K562 (cell line): ENCODE data around the gene GLB1L. TPM values are rescaled to one million over a fixed set of nuclear protein-coding genes. Genes with fewer than 3 reads are reported as not detected.

Source experiments
- ATAC-seq: fragments of 200-7000 bp; cut with Tn5 transposase; 3 replicates; pipeline ENCODE4 v1.9.1; 2020; ENCODE audit warnings: moderate library complexity
- BruUV-seq: library from RNA; stranded (reverse); fragments of 400-500 nt; replicated peaks from 2 replicates; lab custom pipeline; 2021; lab: Mats Ljungman, UMichigan
- CTCF ChIA-PET: fragments of 300-600 bp; formaldehyde crosslinking; extraction: SDS; loops from one replicate; lab custom pipeline; 2021; ENCODE audit warnings: low intra/inter-chr PET ratio; lab: Yijun Ruan, JAX
- POLR2A ChIA-PET: fragments of 300-600, 350-650 bp; sonication (Branson Sonifier 250); formaldehyde crosslinking; extraction: SDS; loops from one replicate; lab custom pipeline; 2021; ENCODE audit warnings: antibody characterized with exemption, inconsistent platforms; lab: Yijun Ruan, JAX
- DNase-seq, 4 experiments: peaks; one replicate each; pipeline versions ENCODE4 v3.0.0 to v3.0.0-alpha.2; 2011 to 2018; ENCODE audit warnings: low spot score in 3 of 4, mixed read lengths in 3 of 4; ENCODE audit errors: extremely low read depth in 1 of 4
- FAIRE-seq: peaks from 2 replicates; lab custom pipeline; 2011; peaks lifted over from hg19 to GRCh38; lab: Jason Lieb, UNC
- H2AFZ ChIP-seq: 2 replicates; pipeline ENCODE4 v1.6.0; 2011; ENCODE audit warnings: low read depth, low read length, control low read depth, inconsistent platforms
- H3K27ac ChIP-seq: fragments of 200-600 bp; 3 replicates; pipeline ENCODE4 v1.8.0; 2011; ENCODE audit warnings: low read depth, mild to moderate bottlenecking, control low read depth, inconsistent platforms, low read length, moderate library complexity, mixed read lengths; ENCODE audit errors: extremely low read depth
- H3K27me3 ChIP-seq, 2 experiments: fragments of 300-600 bp in 1 of 2; 2 replicates in 1 of 2; 3 replicates in 1 of 2; pipeline versions ENCODE4 v1.6.0 to v1.8.0; 2011; ENCODE audit warnings: inconsistent platforms in 2 of 2, low read length in 2 of 2, mild to moderate bottlenecking in 1 of 2, mixed read lengths in 1 of 2, moderate library complexity in 1 of 2; ENCODE audit not compliant: control insufficient read depth in 2 of 2, insufficient read depth in 2 of 2
- H3K36me3 ChIP-seq: fragments of 300-600 bp; 3 replicates; pipeline ENCODE4 v1.8.0; 2011; ENCODE audit warnings: mild to moderate bottlenecking, low read length, inconsistent platforms; ENCODE audit not compliant: control insufficient read depth, insufficient read depth
- H3K4me1 ChIP-seq, 2 experiments: fragments of 200-600 bp in 1 of 2; replicated peaks in 1 of 2; 2 replicates in 1 of 2; 3 replicates in 1 of 2; pipeline versions ENCODE4 v1.5.1 to v1.8.0; 2011; ENCODE audit warnings: inconsistent platforms in 2 of 2, low read length in 2 of 2, mild to moderate bottlenecking in 1 of 2, mixed read lengths in 1 of 2, moderate library complexity in 1 of 2; ENCODE audit not compliant: control insufficient read depth in 2 of 2, insufficient read depth in 2 of 2
- H3K4me2 ChIP-seq: 2 replicates; pipeline ENCODE4 v1.6.1; 2011; ENCODE audit warnings: low read length, control low read depth, inconsistent platforms, mixed read lengths; ENCODE audit not compliant: insufficient read depth
- H3K4me3 ChIP-seq: fragments of 200-600 bp; sonication (generic), shearing (Covaris generic); 2 replicates; pipeline ENCODE4 v1.5.1; 2016; ENCODE audit warnings: control low read depth, inconsistent platforms
- H3K79me2 ChIP-seq: fragments of 200-600 bp; 3 replicates; pipeline ENCODE4 v1.8.0; 2011; ENCODE audit warnings: low read length, inconsistent platforms; ENCODE audit not compliant: control insufficient read depth, insufficient read depth
- H3K9ac ChIP-seq, 2 experiments: 2 replicates each; pipeline versions ENCODE4 v1.6.0 to v1.6.1; 2011; ENCODE audit warnings: low read depth in 2 of 2, low read length in 2 of 2, control low read depth in 1 of 2, inconsistent platforms in 1 of 2, mild to moderate bottlenecking in 1 of 2, mixed read lengths in 1 of 2; ENCODE audit not compliant: insufficient read depth in 1 of 2
- H3K9me1 ChIP-seq: one replicate; pipeline ENCODE4 v1.6.0; 2011; ENCODE audit warnings: inconsistent platforms, mild to moderate bottlenecking, low read length, moderate library complexity; ENCODE audit not compliant: control insufficient read depth, insufficient read depth
- H3K9me3 ChIP-seq: replicated peaks from 2 replicates; pipeline ENCODE4 v1.5.1; 2011; ENCODE audit warnings: low read depth, low read length, inconsistent platforms; ENCODE audit not compliant: control insufficient read depth, insufficient read depth
- H4K20me1 ChIP-seq: replicated peaks from 2 replicates; pipeline ENCODE4 v1.6.1; 2011; ENCODE audit warnings: low read length, inconsistent platforms, mixed read lengths; ENCODE audit not compliant: control insufficient read depth, insufficient read depth
- CHD2 ChIP-seq: IDR thresholded peaks from 2 replicates; pipeline ENCODE4 v1.6.1; 2011; ENCODE audit warnings: low read depth, low read length
- DIDO1 ChIP-seq: fragments of 450-650 bp; IDR thresholded peaks from 2 replicates; pipeline ENCODE4 v1.6.1; 2016; ENCODE audit warnings: low read depth, missing biosample characterization, missing genetic modification characterization
- FIP1L1 ChIP-seq: fragments of 200-400 bp; formaldehyde crosslinking; IDR thresholded peaks from 2 replicates; pipeline ENCODE4 v1.6.1; 2018; ENCODE audit warnings: mild to moderate bottlenecking, low read depth, low read length; ENCODE audit not compliant: poor library complexity, severe bottlenecking
- HNRNPUL1 ChIP-seq: fragments of 200-400 bp; formaldehyde crosslinking; IDR thresholded peaks from 2 replicates; pipeline ENCODE4 v1.6.1; 2017; ENCODE audit warnings: low read length
- NRF1 ChIP-seq, 2 experiments: fragments of 450-650 bp; IDR thresholded peaks in 1 of 2; conservative IDR thresholded peaks in 1 of 2; 2 replicates each; pipeline ENCODE4 v1.6.1; 2014; ENCODE audit warnings: mild to moderate bottlenecking in 2 of 2
- POLR2A ChIP-seq: fragments of 450-650 bp; conservative IDR thresholded peaks from 2 replicates; pipeline ENCODE4 v1.6.1; 2016
- RFX1 ChIP-seq: fragments of 450-650 bp; IDR thresholded peaks from 2 replicates; pipeline ENCODE4 v1.6.1; 2016; ENCODE audit warnings: mild to moderate bottlenecking, moderate library complexity
- TCF7L2 ChIP-seq: fragments of 150-350 bp; IDR thresholded peaks from 2 replicates; pipeline ENCODE4 v1.6.1; 2016; ENCODE audit warnings: low read depth, mild to moderate bottlenecking, low read length, moderate library complexity
- ZNF143 ChIP-seq: sonication (generic); formaldehyde crosslinking; IDR thresholded peaks from 2 replicates; pipeline ENCODE4 v1.9.0; 2022; ENCODE audit warnings: mild to moderate bottlenecking, missing genetic modification reagents
- WGBS: fragments of 100-300 bp; shearing (Covaris generic); methylation state at CpG from one replicate; pipeline ENCODE4 v1.1.6; 2016; ENCODE audit warnings: low coverage, mixed read lengths; ENCODE audit not compliant: insufficient coverage; ENCODE audit errors: missing lambda C conversion rate; 5-methylcytosine and 5-hydroxymethylcytosine counted together
- in situ Hi-C: fragments of 300-500 bp; cut with MboI; formaldehyde crosslinking; loops from 4 replicates; pipeline ENCODE4 v1.15.0; 2018; ENCODE audit warnings: inconsistent platforms, mixed read lengths
- intact Hi-C: fragments of 100-400 bp; cut with micrococcal nuclease; formaldehyde crosslinking; loops from 2 replicates; pipeline ENCODE4 v1.14.2; 2022
- polyA plus RNA-seq, 8 experiments: library from polyadenylated mRNA; depleted of rRNA in 4 of 8; stranded (reverse) in 5 of 8; unstranded in 3 of 8; fragments of >200 nt; fragmentation: Nextera tagmentation in 2 of 8; fragmentation: Illumina TruSeq in 1 of 8; extraction: Ambion mirVana in 2 of 8; extraction: Trizol in 1 of 8; gene quantifications; 2 replicates each; pipeline versions ENCODE4 v1.2.1 to v1.2.3, GENCODE V29; 2011 to 2014; ENCODE audit warnings: inconsistent platforms in 1 of 8, missing spikeins in 1 of 8
- total RNA-seq, 7 experiments: library from RNA; depleted of rRNA in 6 of 7; stranded (reverse); fragments of >200 nt in 6 of 7; fragmentation: Illumina TruSeq in 2 of 7; extraction: Trizol in 2 of 7; gene quantifications; 2 replicates each; pipeline versions ENCODE4 v1.2.1 to v1.2.3, GENCODE V29; 2011 to 2021; ENCODE audit warnings: low replicate concordance in 1 of 7
- TF ChIP-seq, protein P1 (sequence below): fragments of 250-450 bp; sonication (Bioruptor Pico); IDR thresholded peaks from 2 replicates; pipeline ENCODE4 v1.4.0; 2020; ENCODE audit warnings: mild to moderate bottlenecking, moderate library complexity
- TF ChIP-seq, protein P2 (sequence below): sonication (generic); formaldehyde crosslinking; IDR thresholded peaks from 2 replicates; pipeline ENCODE4 v1.5.0; 2020; ENCODE audit warnings: missing genetic modification reagents
- TF ChIP-seq, protein P3 (sequence below): sonication (generic); formaldehyde crosslinking; IDR thresholded peaks from 2 replicates; pipeline ENCODE4 v1.8.1; 2023; ENCODE audit warnings: mild to moderate bottlenecking, missing genetic modification reagents

GLB1L gene
- total and polyA plus RNA-seq, 9 of the 15 experiments (the other 6 are each of a cell fraction or from before 2014, with no cell fraction given) = 0.42 to 2.9 (median 2.5) TPM

DNA sequence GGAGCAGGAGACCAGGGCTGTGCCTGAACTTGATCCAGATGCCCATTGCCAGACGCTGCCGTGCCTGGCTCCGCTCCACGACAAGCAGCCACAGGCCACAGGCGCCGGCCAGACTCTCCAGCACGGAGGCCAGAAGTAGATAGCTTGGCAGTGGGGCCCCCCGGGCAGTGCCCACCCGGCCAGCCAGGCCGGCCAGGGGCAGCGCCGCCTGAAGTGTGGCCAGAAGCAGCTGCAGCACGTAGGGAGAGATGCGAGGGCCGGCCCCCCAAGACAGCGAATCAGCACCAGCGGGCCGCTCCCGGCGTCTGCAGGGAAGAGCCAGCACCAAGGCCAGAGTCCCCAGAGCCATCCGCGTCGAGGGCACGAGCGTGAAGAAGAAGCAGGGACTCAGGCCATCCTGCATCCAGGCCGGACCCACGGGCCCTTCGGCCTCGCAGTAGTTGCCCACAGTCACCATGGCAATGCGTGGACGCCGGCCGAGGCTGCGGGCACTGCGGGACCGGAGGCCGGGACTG is 27.0 kb downstream of the GLB1L start (continued):
- TF ChIP-seq, protein P1, sequence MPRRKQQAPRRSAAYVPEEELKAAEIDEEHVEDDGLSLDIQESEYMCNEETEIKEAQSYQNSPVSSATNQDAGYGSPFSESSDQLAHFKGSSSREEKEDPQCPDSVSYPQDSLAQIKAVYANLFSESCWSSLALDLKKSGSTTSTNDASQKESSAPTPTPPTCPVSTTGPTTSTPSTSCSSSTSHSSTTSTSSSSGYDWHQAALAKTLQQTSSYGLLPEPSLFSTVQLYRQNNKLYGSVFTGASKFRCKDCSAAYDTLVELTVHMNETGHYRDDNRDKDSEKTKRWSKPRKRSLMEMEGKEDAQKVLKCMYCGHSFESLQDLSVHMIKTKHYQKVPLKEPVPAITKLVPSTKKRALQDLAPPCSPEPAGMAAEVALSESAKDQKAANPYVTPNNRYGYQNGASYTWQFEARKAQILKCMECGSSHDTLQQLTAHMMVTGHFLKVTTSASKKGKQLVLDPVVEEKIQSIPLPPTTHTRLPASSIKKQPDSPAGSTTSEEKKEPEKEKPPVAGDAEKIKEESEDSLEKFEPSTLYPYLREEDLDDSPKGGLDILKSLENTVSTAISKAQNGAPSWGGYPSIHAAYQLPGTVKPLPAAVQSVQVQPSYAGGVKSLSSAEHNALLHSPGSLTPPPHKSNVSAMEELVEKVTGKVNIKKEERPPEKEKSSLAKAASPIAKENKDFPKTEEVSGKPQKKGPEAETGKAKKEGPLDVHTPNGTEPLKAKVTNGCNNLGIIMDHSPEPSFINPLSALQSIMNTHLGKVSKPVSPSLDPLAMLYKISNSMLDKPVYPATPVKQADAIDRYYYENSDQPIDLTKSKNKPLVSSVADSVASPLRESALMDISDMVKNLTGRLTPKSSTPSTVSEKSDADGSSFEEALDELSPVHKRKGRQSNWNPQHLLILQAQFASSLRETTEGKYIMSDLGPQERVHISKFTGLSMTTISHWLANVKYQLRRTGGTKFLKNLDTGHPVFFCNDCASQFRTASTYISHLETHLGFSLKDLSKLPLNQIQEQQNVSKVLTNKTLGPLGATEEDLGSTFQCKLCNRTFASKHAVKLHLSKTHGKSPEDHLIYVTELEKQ (CRISPR knock-in tag) = no peak
- TF ChIP-seq FIP1L1 (peak; percentile 88), RFX1 (peak; percentile 68), ZNF143 (peak; percentile 45; the same call in 1 of the 2 replicates), CHD2 (no peak)
- TF ChIP-seq, protein P2, sequence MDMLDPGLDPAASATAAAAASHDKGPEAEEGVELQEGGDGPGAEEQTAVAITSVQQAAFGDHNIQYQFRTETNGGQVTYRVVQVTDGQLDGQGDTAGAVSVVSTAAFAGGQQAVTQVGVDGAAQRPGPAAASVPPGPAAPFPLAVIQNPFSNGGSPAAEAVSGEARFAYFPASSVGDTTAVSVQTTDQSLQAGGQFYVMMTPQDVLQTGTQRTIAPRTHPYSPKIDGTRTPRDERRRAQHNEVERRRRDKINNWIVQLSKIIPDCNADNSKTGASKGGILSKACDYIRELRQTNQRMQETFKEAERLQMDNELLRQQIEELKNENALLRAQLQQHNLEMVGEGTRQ (CRISPR knock-in tag) = no peak

DNA sequence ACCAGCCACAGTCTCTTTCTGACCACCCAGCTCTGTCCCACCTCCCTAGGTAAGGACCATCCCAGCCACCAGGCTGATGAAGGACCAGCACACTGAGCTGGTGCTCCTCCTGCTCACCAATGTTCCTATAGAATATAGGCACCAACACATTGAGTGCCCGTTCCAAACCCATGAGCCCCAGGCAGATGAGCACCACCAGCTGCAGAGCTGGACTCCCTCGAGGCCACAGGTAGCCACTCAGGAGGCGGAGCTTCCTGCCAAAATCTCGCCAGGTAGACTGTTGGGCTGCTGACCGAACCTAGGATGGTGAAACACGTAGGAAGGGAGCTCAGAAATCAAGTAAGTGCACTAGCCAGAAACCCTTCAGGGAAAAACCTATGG is 28.7 kb downstream of the GLB1L start:
- FAIRE-seq (no peak), ATAC-seq (no peak), DNase-seq (no peak)
- Histone ChIP-seq H3K27me3 (no peaks in the 10 kb centered on the region), H2AFZ (no peak overlapping the region), H3K9me1 (no peaks in the 10 kb centered on the region), H3K36me3 (peaks cover 70% of the 10 kb centered on the region), H3K9me3 (no peaks in the 10 kb centered on the region), H3K9ac (peak overlapping the region; percentile 20 to 55; a peak in 1 of 4 replicates), H4K20me1 (0 out of 2 replicates have a peak, but pooled peaks cover 2% of the 10 kb centered on the region), H3K4me2 (no peak overlapping the region), H3K4me1 (peaks cover 13 to 50% of the 10 kb centered on the region in 2 experiments; a peak in 4 of 5 replicates), H3K27ac (no peak overlapping the region; the same call in 2 of the 3 replicates), H3K4me3 (no peak overlapping the region), H3K79me2 (peaks cover 27% of the 10 kb centered on the region)
- ChIA-PET POLR2A (interaction anchor here (0.8 to 1.6 kb wide), 3 partner anchors 8 to 11 kb away, joined by 3 to 6 read pairs (median 4); no protein-coding TSS in a partner anchor), CTCF (no interaction called here)
- BruUV-seq = no TSS peak
- WGBS = 91% methylated on average over 6 of the region's 6 CpGs
- intact Hi-C loops = no loop called here
- in situ Hi-C loops = no loop called here
- TF ChIP-seq HNRNPUL1 (no peak), POLR2A (no peak), TCF7L2 (no peak), NRF1 (conservative IDR thresholded peaks at IDR 0.05 in 1 of 2, IDR thresholded peaks at IDR 0.05 in 1 of 2) (no peak), DIDO1 (no peak)
- TF ChIP-seq, protein P3, sequence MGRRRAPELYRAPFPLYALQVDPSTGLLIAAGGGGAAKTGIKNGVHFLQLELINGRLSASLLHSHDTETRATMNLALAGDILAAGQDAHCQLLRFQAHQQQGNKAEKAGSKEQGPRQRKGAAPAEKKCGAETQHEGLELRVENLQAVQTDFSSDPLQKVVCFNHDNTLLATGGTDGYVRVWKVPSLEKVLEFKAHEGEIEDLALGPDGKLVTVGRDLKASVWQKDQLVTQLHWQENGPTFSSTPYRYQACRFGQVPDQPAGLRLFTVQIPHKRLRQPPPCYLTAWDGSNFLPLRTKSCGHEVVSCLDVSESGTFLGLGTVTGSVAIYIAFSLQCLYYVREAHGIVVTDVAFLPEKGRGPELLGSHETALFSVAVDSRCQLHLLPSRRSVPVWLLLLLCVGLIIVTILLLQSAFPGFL (CRISPR knock-in tag) = no peak
